OCI-LY7 (cell line): Measurements from ENCODE around the gene NR1H2. TPM values are rescaled to one million over a fixed set of nuclear protein-coding genes. Genes with fewer than 3 reads are reported as not detected.
A peak's percentile ranks its signal among the peaks of the same experiment; 100 is the strongest.

Source experiments
- BruUV-seq: library from RNA; stranded (reverse); fragments of 400-500 nt; replicated peaks from 2 replicates; lab custom pipeline; 2021; lab: Mats Ljungman, UMichigan
- CTCF ChIA-PET: fragments of 300-600 bp; sonication (Branson Sonifier 250); formaldehyde crosslinking; loops from one replicate; lab custom pipeline; 2022; ENCODE audit warnings: antibody characterized with exemption; ENCODE audit not compliant: unreplicated experiment; lab: Charles Lee
- POLR2A ChIA-PET: fragments of 300-600 bp; sonication (Branson Sonifier 250); formaldehyde crosslinking; loops from one replicate; lab custom pipeline; 2022; ENCODE audit warnings: antibody characterized with exemption; lab: Charles Lee
- DNase-seq: peaks from one replicate; pipeline ENCODE4 v3.0.0-alpha.2; 2015; ENCODE audit warnings: low spot score
- H2AFZ ChIP-seq: fragments of 200-600 bp; sonication (generic), shearing (Covaris generic); 2 replicates; pipeline ENCODE4 v1.6.1; 2014; ENCODE audit warnings: mild to moderate bottlenecking, antibody characterized with exemption, low read length, moderate library complexity
- H3K27ac ChIP-seq: fragments of 200-600 bp; sonication (generic); 2 replicates; pipeline ENCODE4 v1.5.1; 2014; ENCODE audit warnings: mixed run types, low read depth, mild to moderate bottlenecking, moderate library complexity, low read length, inconsistent platforms; ENCODE audit not compliant: poor library complexity, severe bottlenecking
- H3K36me3 ChIP-seq: fragments of 200-600 bp; sonication (generic); 2 replicates; pipeline ENCODE4 v1.6.1; 2014; ENCODE audit warnings: mild to moderate bottlenecking, antibody characterized with exemption, low read length, moderate library complexity, mixed read lengths; ENCODE audit not compliant: insufficient read depth
- H3K4me1 ChIP-seq: fragments of 200-600 bp; sonication (generic); 2 replicates; pipeline ENCODE4 v1.5.1; 2014; ENCODE audit warnings: mild to moderate bottlenecking, low read length; ENCODE audit not compliant: insufficient read depth, poor library complexity, severe bottlenecking
- H3K4me2 ChIP-seq: fragments of 200-600 bp; sonication (generic); 2 replicates; pipeline ENCODE4 v1.6.1; 2014; ENCODE audit warnings: mild to moderate bottlenecking, low read length
- H3K4me3 ChIP-seq: fragments of 200-600 bp; sonication (generic); 2 replicates; pipeline ENCODE4 v1.5.1; 2014; ENCODE audit warnings: mild to moderate bottlenecking, low read depth, low read length; ENCODE audit not compliant: poor library complexity, severe bottlenecking
- H3K79me2 ChIP-seq: fragments of 200-600 bp; sonication (generic); 2 replicates; pipeline ENCODE4 v1.6.1; 2016; ENCODE audit warnings: low read depth, mild to moderate bottlenecking, low read length, moderate library complexity, mixed read lengths; ENCODE audit not compliant: insufficient read depth
- H3K9me2 ChIP-seq: fragments of 200-600 bp; sonication (generic); 2 replicates; pipeline ENCODE4 v1.6.1; 2016; ENCODE audit warnings: mild to moderate bottlenecking, low read length, mixed read lengths; ENCODE audit not compliant: insufficient read depth
- H3K9me3 ChIP-seq: fragments of 200-600 bp; sonication (generic); 2 replicates; pipeline ENCODE4 v1.6.1; 2014; ENCODE audit warnings: mild to moderate bottlenecking, mixed run types, low read length, mixed read lengths
- H4K20me1 ChIP-seq: fragments of 200-600 bp; sonication (generic); 2 replicates; pipeline ENCODE4 v1.6.1; 2014; ENCODE audit warnings: mild to moderate bottlenecking, antibody characterized with exemption, low read length, moderate library complexity, mixed read lengths; ENCODE audit not compliant: insufficient read depth
- CTCF ChIP-seq: fragments of 200-600 bp; sonication (generic); conservative IDR thresholded peaks from 2 replicates; pipeline ENCODE4 v1.5.1; 2014; ENCODE audit warnings: mild to moderate bottlenecking, antibody characterized with exemption, low read length, moderate library complexity, mixed read lengths
- EZH2phosphoT487 ChIP-seq: fragments of 200-600 bp; sonication (generic); IDR thresholded peaks from 2 replicates; pipeline ENCODE4 v1.6.1; 2018; ENCODE audit warnings: low read depth, borderline replicate concordance, mild to moderate bottlenecking, mixed run types, antibody characterized with exemption, low read length, moderate library complexity, mixed read lengths
- intact Hi-C: fragments of 100-400 bp; cut with micrococcal nuclease; formaldehyde crosslinking; loops from one replicate; pipeline ENCODE4 v1.10.0; 2022; ENCODE audit not compliant: unreplicated experiment
- total RNA-seq, 2 experiments: library from RNA; depleted of rRNA in 1 of 2; stranded (reverse); fragments of >200 nt in 1 of 2; shearing (Covaris generic) in 1 of 2; gene quantifications; 2 replicates each; pipeline ENCODE4 v1.2.3, GENCODE V29; 2014 to 2022

The NR1H2 gene
- total RNA-seq, 2 experiments from 2014 or later, result 41.2 to 65.7 TPM

GRCh38 chr19:50357178-50358100, 18.8 kb upstream of the NR1H2 start:
- intact Hi-C loops, result loop anchor here (2.0 kb wide), 1 partner anchor 199 kb away; no protein-coding TSS in a partner anchor
- H4K20me1 ChIP-seq, result no peaks in the 10 kb centered on the region
- ChIA-PET CTCF (interaction anchor here (0.9 kb wide), 1 partner anchor 104 kb away, joined by 4 read pairs; no protein-coding TSS in a partner anchor), POLR2A (no interaction called here)
- peak overlapping the region; percentile 43; the same call in 1 of the 2 replicates for H2AFZ ChIP-seq
- TF ChIP-seq EZH2phosphoT487 (no peak), CTCF (peak; percentile 94)
- DNase-seq, result peak; percentile 73
- BruUV-seq, result no TSS peak
- no peaks in the 10 kb centered on the region for H3K9me2 ChIP-seq
- H3K4me2 ChIP-seq, result peak overlapping the region; percentile 51
- H3K9me3 ChIP-seq, result no peaks in the 10 kb centered on the region
- no peaks in the 10 kb centered on the region for H3K79me2 ChIP-seq
- H3K4me1 ChIP-seq, result peaks cover 34% of the 10 kb centered on the region
- H3K27ac ChIP-seq, result no peak overlapping the region
- peak overlapping the region; percentile 24 for H3K4me3 ChIP-seq
- H3K36me3 ChIP-seq, result peaks cover 10% of the 10 kb centered on the region

- BruUV-seq, result no TSS peak
- no peaks in the 10 kb centered on the region for H3K79me2 ChIP-seq
- POLR2A ChIA-PET, result no interaction called here
- H2AFZ ChIP-seq, result no peak overlapping the region
- H3K4me2 ChIP-seq, result peak overlapping the region; percentile 10; the same call in 1 of the 2 replicates
- no peaks in the 10 kb centered on the region for H3K9me3 ChIP-seq
- TF ChIP-seq CTCF (no peak), EZH2phosphoT487 (no peak)
- peaks cover 47% of the 10 kb centered on the region for H3K4me1 ChIP-seq
- intact Hi-C loops, result no loop called here
- no peaks in the 10 kb centered on the region for H3K9me2 ChIP-seq
- no peak overlapping the region for H3K4me3 ChIP-seq
- H3K27ac ChIP-seq, result no peak overlapping the region
- peaks cover 10% of the 10 kb centered on the region for H3K36me3 ChIP-seq
- H4K20me1 ChIP-seq, result no peaks in the 10 kb centered on the region
- no peak for DNase-seq
- CTCF ChIA-PET, result no interaction called here
Observed at GRCh38 chr19:50358483-50359327, 17.6 kb upstream of the NR1H2 start.
